Left forelimb (tissue), 1 donor: Measurements from ENCODE around the gene NKPD1.

ENCODE experiments used
- DNase-seq: peaks from one replicate; pipeline ENCODE4 v3.0.0-alpha.2; 2018; ENCODE audit warnings: low spot score

NKPD1 gene

DNA sequence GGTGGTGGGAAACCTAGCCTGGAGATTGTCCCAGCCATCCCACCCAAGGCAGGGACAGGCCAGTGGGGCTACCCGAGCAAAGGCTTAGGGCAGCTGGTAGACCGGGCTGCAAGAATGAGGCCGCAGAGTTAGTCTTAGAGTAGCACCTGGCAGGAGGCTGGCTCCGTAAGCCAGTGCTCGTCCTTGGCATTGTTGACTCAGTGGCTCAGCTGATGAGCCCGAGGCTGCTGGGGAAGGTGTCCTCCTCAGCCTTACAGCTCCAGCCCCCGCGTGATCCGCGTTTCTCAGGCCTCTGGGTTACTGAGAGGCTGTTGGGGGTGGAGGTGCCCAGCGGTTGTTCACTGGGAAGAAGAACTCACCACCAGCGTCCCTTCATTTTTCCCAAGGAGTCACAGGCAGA is 43.1 kb downstream of the NKPD1 start:
- no peak for DNase-seq

DNA sequence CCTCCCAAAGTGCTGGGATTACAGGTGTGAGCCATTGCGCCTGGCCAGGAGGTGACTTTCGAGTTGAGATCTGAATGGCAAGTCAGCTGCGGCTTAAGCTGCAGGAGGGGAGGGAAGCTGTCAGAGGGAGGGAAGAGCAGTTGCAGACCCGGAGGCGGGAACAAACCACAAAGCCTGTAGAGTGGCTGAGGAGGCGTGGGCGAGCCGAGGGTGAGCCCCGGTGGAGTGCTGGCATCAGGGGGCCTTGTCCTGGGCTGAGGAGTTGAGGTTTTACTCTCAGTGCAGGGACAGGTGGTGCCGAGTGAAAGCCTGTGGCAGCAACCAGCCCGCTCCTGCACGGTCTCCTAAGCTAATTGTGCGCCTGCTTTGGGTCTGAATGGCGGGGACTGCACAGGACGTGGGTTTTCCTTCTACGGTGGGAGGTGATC is 43.6 kb downstream of the NKPD1 start:
- no peak for DNase-seq

GRCh38 chr19:45115809-45116615 is 44.8 kb downstream of the NKPD1 start:
- no peak for DNase-seq

GRCh38 chr19:45114116-45114515 is 46.7 kb downstream of the NKPD1 start:
- no peak for DNase-seq

GRCh38 chr19:45113628-45114027 is 47.2 kb downstream of the NKPD1 start:
- no peak for DNase-seq

GRCh38 chr19:45112111-45112827 is 48.5 kb downstream of the NKPD1 start:
- DNase-seq = no peak
